GM12878 (cell line): ENCODE results near the gene PCBD1. TPM values are rescaled to one million over a fixed set of nuclear protein-coding genes. Genes with fewer than 3 reads are reported as not detected.

Experiments used
- ATAC-seq: fragments of 200-7000 bp; cut with Tn5 transposase; 3 replicates; pipeline ENCODE4 v1.9.1; 2020; ENCODE audit warnings: mild to moderate bottlenecking, moderate library complexity
- BruUV-seq: library from RNA; stranded (reverse); fragments of 400-500 nt; replicated peaks from 2 replicates; lab custom pipeline; 2021; lab: Mats Ljungman, UMichigan
- CTCF ChIA-PET: fragments of 300-600 bp; sonication (Branson Sonifier 250); formaldehyde crosslinking; extraction: SDS; loops from one replicate; lab custom pipeline; 2021; ENCODE audit warnings: inconsistent platforms; lab: Yijun Ruan, JAX
- POLR2A ChIA-PET: fragments of 350-600 bp; formaldehyde crosslinking; extraction: SDS; loops from one replicate; lab custom pipeline; 2021; ENCODE audit warnings: inconsistent platforms; lab: Charles Lee
- RAD21 ChIA-PET: fragments of 300-600 bp; sonication (Branson Sonifier 250); formaldehyde crosslinking; loops from one replicate; lab custom pipeline; 2023; ENCODE audit warnings: antibody characterized with exemption; ENCODE audit not compliant: unreplicated experiment; lab: Charles Lee
- SMC1A ChIA-PET: fragments of 300-600 bp; sonication (Branson Sonifier 250); formaldehyde crosslinking; loops from one replicate; lab custom pipeline; 2023; ENCODE audit not compliant: unreplicated experiment, uncharacterized antibody; lab: Charles Lee
- DNase-seq: peaks from one replicate; pipeline ENCODE4 v3.0.0-alpha.2; 2011; ENCODE audit warnings: low read depth, low spot score
- FAIRE-seq: peaks from 3 replicates; lab custom pipeline; 2011; peaks lifted over from hg19 to GRCh38; lab: Jason Lieb, UNC
- H2AFZ ChIP-seq: 2 replicates; pipeline ENCODE4 v1.6.0; 2011; ENCODE audit warnings: low read depth, low read length, control low read depth; ENCODE audit not compliant: control insufficient read depth
- H3K27ac ChIP-seq: 2 replicates; pipeline ENCODE4 v1.5.1; 2011; ENCODE audit warnings: control low read depth; ENCODE audit not compliant: control insufficient read depth, insufficient read depth
- H3K27me3 ChIP-seq, 2 experiments: replicated peaks in 1 of 2; 2 replicates each; pipeline versions ENCODE4 v1.6.0 to v1.6.1; 2011; ENCODE audit warnings: low read length in 1 of 2; ENCODE audit not compliant: control insufficient read depth in 2 of 2, insufficient read depth in 2 of 2
- H3K36me3 ChIP-seq, 2 experiments: 2 replicates each; pipeline ENCODE4 v1.5.1; 2011; ENCODE audit warnings: low read length in 1 of 2; ENCODE audit not compliant: control insufficient read depth in 2 of 2, insufficient read depth in 2 of 2
- H3K4me1 ChIP-seq: 2 replicates; pipeline ENCODE4 v1.6.1; 2011; ENCODE audit warnings: mild to moderate bottlenecking, low read length, moderate library complexity, mixed read lengths; ENCODE audit not compliant: control insufficient read depth, insufficient read depth
- H3K4me2 ChIP-seq: 2 replicates; pipeline ENCODE4 v1.6.0; 2011; ENCODE audit warnings: control low read depth; ENCODE audit not compliant: control insufficient read depth, insufficient read depth
- H3K4me3 ChIP-seq: fragments of 200-600 bp; sonication (generic); 2 replicates; pipeline ENCODE4 v1.5.1; 2016
- H3K79me2 ChIP-seq: 2 replicates; pipeline ENCODE4 v1.6.0; 2011; ENCODE audit warnings: low read length; ENCODE audit not compliant: control insufficient read depth, insufficient read depth
- H3K9ac ChIP-seq: 2 replicates; pipeline ENCODE4 v1.8.0; 2011; ENCODE audit warnings: low read length, control low read depth, mixed read lengths; ENCODE audit not compliant: control insufficient read depth, insufficient read depth
- H3K9me3 ChIP-seq: replicated peaks from 3 replicates; pipeline ENCODE4 v1.5.1; 2011; ENCODE audit warnings: mild to moderate bottlenecking, low read length; ENCODE audit not compliant: control insufficient read depth, insufficient read depth
- H4K20me1 ChIP-seq: 2 replicates; pipeline ENCODE4 v1.6.0; 2011; ENCODE audit not compliant: control insufficient read depth, insufficient read depth
- BACH1 ChIP-seq: fragments of 450-650 bp; IDR thresholded peaks from 2 replicates; pipeline ENCODE4 v1.6.1; 2017; ENCODE audit warnings: mild to moderate bottlenecking, borderline replicate concordance
- FOS ChIP-seq: IDR thresholded peaks from 3 replicates; pipeline ENCODE4 v1.6.1; 2011; ENCODE audit warnings: borderline replicate concordance; ENCODE audit not compliant: insufficient read length; ENCODE audit errors: extremely low read depth
- FOXK2 ChIP-seq: fragments of 450-650 bp; IDR thresholded peaks from 2 replicates; pipeline ENCODE4 v1.6.1; 2017; ENCODE audit warnings: mild to moderate bottlenecking, moderate library complexity
- HDAC6 ChIP-seq: fragments of 200-600 bp; sonication (generic); IDR thresholded peaks from one replicate; pipeline ENCODE4 v1.8.0; 2017; ENCODE audit warnings: antibody characterized with exemption; ENCODE audit not compliant: unreplicated experiment
- IKZF1 ChIP-seq: fragments of 450-650 bp; conservative IDR thresholded peaks from 2 replicates; pipeline ENCODE4 v1.6.1; 2017; ENCODE audit warnings: antibody characterized with exemption, mild to moderate bottlenecking
- JUND ChIP-seq: IDR thresholded peaks from 2 replicates; pipeline ENCODE4 v1.6.1; 2012; ENCODE audit warnings: low read depth, mild to moderate bottlenecking, low read length, improper control_type of control experiment, moderate library complexity
- PAX5 ChIP-seq: IDR thresholded peaks from 2 replicates; pipeline ENCODE4 v1.6.1; 2011; ENCODE audit warnings: low read depth, low read length, borderline replicate concordance
- PML ChIP-seq: IDR thresholded peaks from 2 replicates; pipeline ENCODE4 v1.6.1; 2012; ENCODE audit warnings: low read length, inconsistent platforms
- POLR2AphosphoS5 ChIP-seq: IDR thresholded peaks from 2 replicates; pipeline ENCODE4 v1.6.1; 2011; ENCODE audit warnings: mild to moderate bottlenecking, low read length, inconsistent platforms
- SREBF2 ChIP-seq: IDR thresholded peaks from 2 replicates; pipeline ENCODE4 v1.6.1; 2012; ENCODE audit warnings: mild to moderate bottlenecking, low read length
- ZNF24 ChIP-seq: fragments of 450-650 bp; IDR thresholded peaks from 2 replicates; pipeline ENCODE4 v1.6.1; 2017; ENCODE audit warnings: antibody characterized with exemption, mild to moderate bottlenecking
- ZNF622 ChIP-seq: fragments of 450-650 bp; IDR thresholded peaks from 2 replicates; pipeline ENCODE4 v1.6.1; 2017; ENCODE audit warnings: mild to moderate bottlenecking, inconsistent platforms
- WGBS: methylation state at CpG from one replicate; pipeline ENCODE4 v1.1.6; 2016; ENCODE audit warnings: low lambda C conversion rate; ENCODE audit not compliant: insufficient replicate concordance, insufficient coverage; ENCODE audit errors: missing lambda C conversion rate; 5-methylcytosine and 5-hydroxymethylcytosine counted together
- in situ Hi-C: fragments of 300-500 bp; cut with MboI; formaldehyde crosslinking; loops from 9 replicates; pipeline ENCODE4 v1.14.3; 2018; ENCODE audit warnings: mixed read lengths
- intact Hi-C: fragments of 100-400 bp; cut with micrococcal nuclease; formaldehyde crosslinking; loops from one replicate; pipeline ENCODE4 v1.14.2; 2022; ENCODE audit not compliant: unreplicated experiment
- polyA plus RNA-seq, 11 experiments: library from polyadenylated mRNA; depleted of rRNA in 4 of 11; unstranded in 6 of 11; stranded (reverse) in 5 of 11; fragments of >200 nt; fragmentation: Nextera tagmentation in 4 of 11; fragmentation: Illumina TruSeq in 1 of 11; extraction: Ambion mirVana in 4 of 11; extraction: Trizol in 1 of 11; gene quantifications; 1 replicate in 1 of 11; 2 replicates in 10 of 11; pipeline versions ENCODE4 v1.2.1 to v1.2.3, GENCODE V29; 2011 to 2016; ENCODE audit warnings: inconsistent platforms in 2 of 11, missing spikeins in 2 of 11, low read depth in 1 of 11
- total RNA-seq, 4 experiments: library from RNA; depleted of rRNA in 3 of 4; stranded (reverse); fragments of >200 nt in 3 of 4; fragmentation: Illumina TruSeq in 1 of 4; extraction: Trizol in 1 of 4; gene quantifications; 2 replicates each; pipeline versions ENCODE4 v1.2.1 to v1.2.3, GENCODE V29; 2013 to 2021
- TF ChIP-seq, protein P1 (sequence below): fragments of 450-650 bp; formaldehyde crosslinking; IDR thresholded peaks from 2 replicates; pipeline ENCODE4 v1.4.0; 2020; ENCODE audit warnings: mild to moderate bottlenecking, moderate library complexity
- TF ChIP-seq, protein P2 (sequence below), 3 experiments: IDR thresholded peaks in 2 of 3; conservative IDR thresholded peaks in 1 of 3; 2 replicates each; pipeline ENCODE4 v1.5.1; 2011; ENCODE audit warnings: low read depth in 3 of 3, low read length in 3 of 3, mild to moderate bottlenecking in 3 of 3, control low read depth in 2 of 3, moderate library complexity in 2 of 3, inconsistent platforms in 1 of 3, mixed read lengths in 1 of 3; ENCODE audit not compliant: control insufficient read depth in 2 of 3, insufficient read depth in 1 of 3; ENCODE audit errors: extremely low read depth in 1 of 3

Gene PCBD1
- total and polyA plus RNA-seq, 10 of the 15 experiments (the other 5 are each of a cell fraction or from before 2014, with no cell fraction given), result 5.6 to 66.8 (median 34.2) TPM

DNA sequence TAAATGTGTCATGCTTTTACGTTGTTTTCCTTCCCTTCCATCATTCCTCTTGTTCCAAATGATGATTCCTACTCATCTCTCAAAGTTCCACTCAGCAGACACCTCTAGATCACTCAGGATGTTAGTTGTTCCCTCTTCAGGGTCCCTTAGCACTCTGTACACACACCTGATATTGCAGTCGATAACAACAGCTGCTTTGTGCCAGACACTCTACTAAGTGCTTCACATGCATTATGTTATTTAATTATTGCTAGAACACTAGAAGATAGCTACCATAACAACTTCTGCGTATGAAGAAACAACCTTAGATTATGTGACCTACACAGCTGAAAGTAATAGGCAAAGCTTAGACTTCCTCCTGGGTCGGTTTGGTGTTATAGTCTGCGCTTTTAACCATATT, 29.6 kb downstream of the PCBD1 start:
- Histone ChIP-seq H3K4me1 (0 out of 2 replicates have a peak, but pooled peaks cover 2% of the 10 kb centered on the region), H2AFZ (no peak overlapping the region), H3K4me3 (no peak overlapping the region), H3K79me2 (no peaks in the 10 kb centered on the region), H3K9ac (no peak overlapping the region), H3K27ac (no peak overlapping the region), H3K36me3 (peaks cover 0 to 4% of the 10 kb centered on the region in 2 experiments; a peak in 3 of 4 replicates), H3K4me2 (no peak overlapping the region), H3K27me3 (no peaks in the 10 kb centered on the region), H4K20me1 (no peaks in the 10 kb centered on the region), H3K9me3 (no peaks in the 10 kb centered on the region)
- BruUV-seq, result no TSS peak
- ChIA-PET POLR2A (no interaction called here), RAD21 (interaction anchor here (1.3 kb wide), 1 partner anchor 37 kb away, joined by 3 read pairs; no protein-coding TSS in a partner anchor), SMC1A (interaction anchor here (1.7 kb wide), 1 partner anchor 8 kb away, joined by 3 read pairs; no protein-coding TSS in a partner anchor), CTCF (interaction anchor here (2.4 kb wide), 1 partner anchor 13 kb away, joined by 12 read pairs; no protein-coding TSS in a partner anchor)
- DNase-seq, result no peak
- intact Hi-C loops (no loop called here), in situ Hi-C loops (no loop called here)
- 94% methylated on average over 5 of the region's 5 CpGs for WGBS
- FAIRE-seq, result no peak
- no peak for TF ChIP-seq POLR2AphosphoS5
- no peak for TF ChIP-seq JUND
- no peak for TF ChIP-seq FOS
- TF ChIP-seq PAX5, result no peak
- TF ChIP-seq PML, result no peak
- TF ChIP-seq SREBF2, result no peak
- TF ChIP-seq FOXK2, result no peak
- no peak for TF ChIP-seq IKZF1
- TF ChIP-seq, protein P1, sequence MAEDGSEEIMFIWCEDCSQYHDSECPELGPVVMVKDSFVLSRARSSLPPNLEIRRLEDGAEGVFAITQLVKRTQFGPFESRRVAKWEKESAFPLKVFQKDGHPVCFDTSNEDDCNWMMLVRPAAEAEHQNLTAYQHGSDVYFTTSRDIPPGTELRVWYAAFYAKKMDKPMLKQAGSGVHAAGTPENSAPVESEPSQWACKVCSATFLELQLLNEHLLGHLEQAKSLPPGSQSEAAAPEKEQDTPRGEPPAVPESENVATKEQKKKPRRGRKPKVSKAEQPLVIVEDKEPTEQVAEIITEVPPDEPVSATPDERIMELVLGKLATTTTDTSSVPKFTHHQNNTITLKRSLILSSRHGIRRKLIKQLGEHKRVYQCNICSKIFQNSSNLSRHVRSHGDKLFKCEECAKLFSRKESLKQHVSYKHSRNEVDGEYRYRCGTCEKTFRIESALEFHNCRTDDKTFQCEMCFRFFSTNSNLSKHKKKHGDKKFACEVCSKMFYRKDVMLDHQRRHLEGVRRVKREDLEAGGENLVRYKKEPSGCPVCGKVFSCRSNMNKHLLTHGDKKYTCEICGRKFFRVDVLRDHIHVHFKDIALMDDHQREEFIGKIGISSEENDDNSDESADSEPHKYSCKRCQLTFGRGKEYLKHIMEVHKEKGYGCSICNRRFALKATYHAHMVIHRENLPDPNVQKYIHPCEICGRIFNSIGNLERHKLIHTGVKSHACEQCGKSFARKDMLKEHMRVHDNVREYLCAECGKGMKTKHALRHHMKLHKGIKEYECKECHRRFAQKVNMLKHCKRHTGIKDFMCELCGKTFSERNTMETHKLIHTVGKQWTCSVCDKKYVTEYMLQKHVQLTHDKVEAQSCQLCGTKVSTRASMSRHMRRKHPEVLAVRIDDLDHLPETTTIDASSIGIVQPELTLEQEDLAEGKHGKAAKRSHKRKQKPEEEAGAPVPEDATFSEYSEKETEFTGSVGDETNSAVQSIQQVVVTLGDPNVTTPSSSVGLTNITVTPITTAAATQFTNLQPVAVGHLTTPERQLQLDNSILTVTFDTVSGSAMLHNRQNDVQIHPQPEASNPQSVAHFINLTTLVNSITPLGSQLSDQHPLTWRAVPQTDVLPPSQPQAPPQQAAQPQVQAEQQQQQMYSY, result no peak
- no peak for TF ChIP-seq ZNF622
- TF ChIP-seq ZNF24, result no peak
- no peak for TF ChIP-seq BACH1
- no peak for TF ChIP-seq HDAC6
- TF ChIP-seq, protein P2, sequence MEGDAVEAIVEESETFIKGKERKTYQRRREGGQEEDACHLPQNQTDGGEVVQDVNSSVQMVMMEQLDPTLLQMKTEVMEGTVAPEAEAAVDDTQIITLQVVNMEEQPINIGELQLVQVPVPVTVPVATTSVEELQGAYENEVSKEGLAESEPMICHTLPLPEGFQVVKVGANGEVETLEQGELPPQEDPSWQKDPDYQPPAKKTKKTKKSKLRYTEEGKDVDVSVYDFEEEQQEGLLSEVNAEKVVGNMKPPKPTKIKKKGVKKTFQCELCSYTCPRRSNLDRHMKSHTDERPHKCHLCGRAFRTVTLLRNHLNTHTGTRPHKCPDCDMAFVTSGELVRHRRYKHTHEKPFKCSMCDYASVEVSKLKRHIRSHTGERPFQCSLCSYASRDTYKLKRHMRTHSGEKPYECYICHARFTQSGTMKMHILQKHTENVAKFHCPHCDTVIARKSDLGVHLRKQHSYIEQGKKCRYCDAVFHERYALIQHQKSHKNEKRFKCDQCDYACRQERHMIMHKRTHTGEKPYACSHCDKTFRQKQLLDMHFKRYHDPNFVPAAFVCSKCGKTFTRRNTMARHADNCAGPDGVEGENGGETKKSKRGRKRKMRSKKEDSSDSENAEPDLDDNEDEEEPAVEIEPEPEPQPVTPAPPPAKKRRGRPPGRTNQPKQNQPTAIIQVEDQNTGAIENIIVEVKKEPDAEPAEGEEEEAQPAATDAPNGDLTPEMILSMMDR (IDR thresholded peaks at IDR 0.05 in 2 of 3, conservative IDR thresholded peaks at IDR 0.05 in 1 of 3; ENCODE audit: control insufficient read depth in 2 of 3, extremely low read depth in 1 of 3, insufficient read depth in 1 of 3, low read depth in 3 of 3, low read length in 3 of 3), result no peak
- ATAC-seq, result no peak
